HG02763 (cell line): ENCODE results near the gene SLC25A26.

Source experiments
- ATAC-seq: cut with Tn5 transposase; IDR thresholded peaks from one replicate; pipeline ENCODE4 v1.9.1; 2021; ENCODE audit warnings: mild to moderate bottlenecking, moderate library complexity; ENCODE audit not compliant: unreplicated experiment

The SLC25A26 gene

GRCh38 chr3:66427352-66427751, 206.6 kb downstream of the SLC25A26 start:
- no peak for ATAC-seq

GRCh38 chr3:66427951-66428474, 207.2 kb downstream of the SLC25A26 start:
- no peak for ATAC-seq
